DMS 273 (cell line): ENCODE measurements around the gene SRSF9.
A peak's percentile ranks its signal among the peaks of the same experiment; 100 is the strongest.
"Not testable (repeated sequence)": the region's sequence is repeated elsewhere in the genome, so short reads cannot be mapped to it uniquely, and the experiment has no call there.

Experiments used
- DNase-seq: peaks from one replicate; lab custom pipeline; 2025; ENCODE audit not compliant: unreplicated experiment; lab: John Stamatoyannopoulos, UW

The SRSF9 gene

GRCh38 chr12:120453060-120453750 lies 16.3 kb downstream of the SRSF9 start:
- DNase-seq: no peak

GRCh38 chr12:120452524-120452923 lies 17.0 kb downstream of the SRSF9 start:
- DNase-seq: not testable (repeated sequence)

- no peak for DNase-seq
These were observed 21.6 kb downstream of the SRSF9 start for GRCh38 chr12:120447992-120448391.

GRCh38 chr12:120446844-120447178 lies 22.7 kb downstream of the SRSF9 start:
- DNase-seq: not testable (repeated sequence)

- DNase-seq: peak; percentile 89
These were observed 23.4 kb downstream of the SRSF9 start, which contains the start of the genes GATC and TRIAP1 for GRCh38 chr12:120445911-120446843. Gene GATC (plus strand): TSS chr12:120446444. CDS start chr12:120446481, 37 bp downstream. Gene TRIAP1 (minus strand): TSS chr12:120446384. CDS start chr12:120446372, 12 bp downstream.

GRCh38 chr12:120444676-120445075 lies 24.9 kb downstream of the SRSF9 start:
- no peak for DNase-seq

GRCh38 chr12:120439646-120440247 lies 29.8 kb downstream of the SRSF9 start:
- DNase-seq: peak; percentile 82

- DNase-seq: peak; percentile 37
These were observed 30.9 kb downstream of the SRSF9 start for GRCh38 chr12:120438495-120439198.

GRCh38 chr12:120437735-120438494 lies 31.6 kb downstream of the SRSF9 start, which contains the start of gene COX6A1:
Gene COX6A1 (plus strand): TSS chr12:120438113. CDS start chr12:120438127, 14 bp downstream.
- peak; percentile 98 for DNase-seq

GRCh38 chr12:120432772-120433525 lies 36.6 kb downstream of the SRSF9 start:
- DNase-seq: peak; percentile 6

GRCh38 chr12:120429368-120429767 lies 40.2 kb downstream of the SRSF9 start:
- no peak for DNase-seq

- no peak for DNase-seq
These were observed 40.8 kb downstream of the SRSF9 start for GRCh38 chr12:120428597-120429229.

- DNase-seq: no peak
These were observed 43.8 kb downstream of the SRSF9 start for GRCh38 chr12:120425797-120426196.

- no peak for DNase-seq
These were observed 46.6 kb downstream of the SRSF9 start for GRCh38 chr12:120422892-120423456.

GRCh38 chr12:120421701-120422100 lies 47.8 kb downstream of the SRSF9 start:
- DNase-seq: no peak

- DNase-seq: no peak
These were observed 51.5 kb downstream of the SRSF9 start for GRCh38 chr12:120417917-120418580.

GRCh38 chr12:120416490-120417216 lies 52.9 kb downstream of the SRSF9 start:
- peak; percentile 74 for DNase-seq
